ENCODE measurements around the gene RBCK1.

The RBCK1 gene

GRCh38 chr20:418858-419365 lies 10.8 kb downstream of the RBCK1 start:
- no peak for DNase-seq (ENCODE audit: low read depth in 2 of 2)

- no peak for DNase-seq (ENCODE audit: low read depth in 2 of 2)
Measured at GRCh38 chr20:419556-420165, 11.6 kb downstream of the RBCK1 start.

GRCh38 chr20:420166-420620 lies 12.1 kb downstream of the RBCK1 start:
- DNase-seq (ENCODE audit: low read depth in 2 of 2) = no peak

GRCh38 chr20:420721-421574 lies 12.8 kb downstream of the RBCK1 start:
- DNase-seq (ENCODE audit: low read depth in 2 of 2) = no peak

GRCh38 chr20:421685-422250 lies 13.7 kb downstream of the RBCK1 start:
- no peak for DNase-seq (ENCODE audit: low read depth in 2 of 2)

GRCh38 chr20:426566-426965 lies 18.5 kb downstream of the RBCK1 start:
- DNase-seq (ENCODE audit: low read depth in 2 of 2) = no peak

GRCh38 chr20:427401-427800 lies 19.3 kb downstream of the RBCK1 start:
- DNase-seq (ENCODE audit: low read depth in 2 of 2) = no peak

GRCh38 chr20:427849-428657 lies 20.0 kb downstream of the RBCK1 start:
- DNase-seq (ENCODE audit: low read depth in 2 of 2) = no peak

- no peak for DNase-seq (ENCODE audit: low read depth in 2 of 2)
Measured at GRCh38 chr20:428658-429200, 20.6 kb downstream of the RBCK1 start.

GRCh38 chr20:430091-430999 lies 22.2 kb downstream of the RBCK1 start:
- no peak for DNase-seq (ENCODE audit: low read depth in 2 of 2)

- peak in 1 of 2 donors; percentile 25 for DNase-seq (ENCODE audit: low read depth in 2 of 2)
Measured at GRCh38 chr20:431012-431904, 23.2 kb downstream of the RBCK1 start.

- no peak for DNase-seq (ENCODE audit: low read depth in 2 of 2)
Measured at GRCh38 chr20:432208-432607, 24.1 kb downstream of the RBCK1 start.

- DNase-seq (ENCODE audit: low read depth in 2 of 2) = no peak
Measured at GRCh38 chr20:432677-433299, 24.7 kb downstream of the RBCK1 start.

GRCh38 chr20:433300-433975 lies 25.3 kb downstream of the RBCK1 start:
- peak; percentile 65 to 69 for DNase-seq (ENCODE audit: low read depth in 2 of 2)

- DNase-seq (ENCODE audit: low read depth in 2 of 2) = no peak
Measured at GRCh38 chr20:434221-434620, 26.1 kb downstream of the RBCK1 start.

GRCh38 chr20:434661-435419 lies 26.7 kb downstream of the RBCK1 start:
- DNase-seq (ENCODE audit: low read depth in 2 of 2) = no peak

GRCh38 chr20:435558-435957 lies 27.5 kb downstream of the RBCK1 start:
- DNase-seq (ENCODE audit: low read depth in 2 of 2) = no peak

- no peak for DNase-seq (ENCODE audit: low read depth in 2 of 2)
Measured at GRCh38 chr20:436476-436875, 28.4 kb downstream of the RBCK1 start.
